GM18909 (cell line): ENCODE data around the gene ETV6.

Source experiments
- ATAC-seq: cut with Tn5 transposase; IDR thresholded peaks from one replicate; pipeline ENCODE4 v1.9.1; 2021; ENCODE audit warnings: mild to moderate bottlenecking; ENCODE audit not compliant: unreplicated experiment, poor library complexity

Gene ETV6

GRCh38 chr12:11731042-11731357 is 81.5 kb downstream of the ETV6 start:
- ATAC-seq, result no peak

- no peak for ATAC-seq
These were observed 82.0 kb downstream of the ETV6 start for GRCh38 chr12:11731455-11731854.

- no peak for ATAC-seq
These were observed 82.5 kb downstream of the ETV6 start for GRCh38 chr12:11732023-11732422.

GRCh38 chr12:11732715-11733114 is 83.2 kb downstream of the ETV6 start:
- ATAC-seq, result no peak

- no peak for ATAC-seq
These were observed 85.2 kb downstream of the ETV6 start for GRCh38 chr12:11734580-11735180.

GRCh38 chr12:11738450-11738849 is 89.0 kb downstream of the ETV6 start:
- no peak for ATAC-seq

GRCh38 chr12:11739980-11740577 is 90.6 kb downstream of the ETV6 start:
- no peak for ATAC-seq

- no peak for ATAC-seq
These were observed 92.1 kb downstream of the ETV6 start for GRCh38 chr12:11741434-11742092.

GRCh38 chr12:11743423-11744409 is 94.2 kb downstream of the ETV6 start:
- ATAC-seq, result no peak

- no peak for ATAC-seq
These were observed 94.9 kb downstream of the ETV6 start for GRCh38 chr12:11744410-11744801.

- ATAC-seq, result no peak
These were observed 95.6 kb downstream of the ETV6 start for GRCh38 chr12:11745113-11745512.

- ATAC-seq, result peak; percentile 42
These were observed 96.7 kb downstream of the ETV6 start for GRCh38 chr12:11746024-11746771.

- no peak for ATAC-seq
These were observed 97.7 kb downstream of the ETV6 start for GRCh38 chr12:11746940-11747716.

- ATAC-seq, result no peak
These were observed 98.5 kb downstream of the ETV6 start for GRCh38 chr12:11747969-11748368.

- no peak for ATAC-seq
These were observed 99.4 kb downstream of the ETV6 start for GRCh38 chr12:11748903-11749302.

- peak; percentile 54 for ATAC-seq
These were observed 100.6 kb downstream of the ETV6 start for GRCh38 chr12:11749943-11750690.

GRCh38 chr12:11752403-11753149 is 103.1 kb downstream of the ETV6 start:
- no peak for ATAC-seq

GRCh38 chr12:11753150-11753499 is 103.7 kb downstream of the ETV6 start:
- no peak for ATAC-seq
